NCI-H510A treated with DMSO at 0.1 percent for 48 hours (cell line): ENCODE data around the gene CDRT15.
"Not testable (repeated sequence)": the region's sequence is repeated elsewhere in the genome, so short reads cannot be mapped to it uniquely, and the experiment has no call there.

Experiments
- DNase-seq: peaks from one replicate; lab custom pipeline; 2025; lab: John Stamatoyannopoulos, UW

The CDRT15 gene

GRCh38 chr17:14207791-14208190 lies 28.9 kb downstream of the CDRT15 start:
- no peak for DNase-seq

- DNase-seq: no peak
These were observed 29.8 kb downstream of the CDRT15 start for GRCh38 chr17:14206891-14207290.

GRCh38 chr17:14205992-14206461 lies 30.6 kb downstream of the CDRT15 start:
- no peak for DNase-seq

- no peak for DNase-seq
These were observed 31.3 kb downstream of the CDRT15 start for GRCh38 chr17:14205380-14205779.

- DNase-seq: no peak
These were observed 32.1 kb downstream of the CDRT15 start for GRCh38 chr17:14204546-14204945.

GRCh38 chr17:14204084-14204483 lies 32.6 kb downstream of the CDRT15 start:
- no peak for DNase-seq

- no peak for DNase-seq
These were observed 33.3 kb downstream of the CDRT15 start for GRCh38 chr17:14203388-14203787.

- no peak for DNase-seq
These were observed 34.1 kb downstream of the CDRT15 start for GRCh38 chr17:14202388-14203166.

GRCh38 chr17:14201988-14202380 lies 34.7 kb downstream of the CDRT15 start:
- DNase-seq: no peak

- no peak for DNase-seq
These were observed 35.4 kb downstream of the CDRT15 start for GRCh38 chr17:14201021-14201987.

GRCh38 chr17:14200354-14200753 lies 36.3 kb downstream of the CDRT15 start:
- DNase-seq: no peak

- no peak for DNase-seq
These were observed 37.1 kb downstream of the CDRT15 start for GRCh38 chr17:14199601-14200000.

GRCh38 chr17:14198575-14198974 lies 38.1 kb downstream of the CDRT15 start:
- no peak for DNase-seq

- DNase-seq: peak; percentile 14
These were observed 38.6 kb downstream of the CDRT15 start for GRCh38 chr17:14198013-14198412.

GRCh38 chr17:14197586-14197985 lies 39.1 kb downstream of the CDRT15 start:
- no peak for DNase-seq

GRCh38 chr17:14197057-14197456 lies 39.6 kb downstream of the CDRT15 start:
- no peak for DNase-seq

GRCh38 chr17:14196377-14196997 lies 40.2 kb downstream of the CDRT15 start:
- no peak for DNase-seq

GRCh38 chr17:14192636-14193344 lies 43.9 kb downstream of the CDRT15 start:
- DNase-seq: not testable (repeated sequence)

- DNase-seq: not testable (repeated sequence)
These were observed 44.6 kb downstream of the CDRT15 start for GRCh38 chr17:14192039-14192438.

- DNase-seq: not testable (repeated sequence)
These were observed 45.2 kb downstream of the CDRT15 start for GRCh38 chr17:14191469-14191868.

GRCh38 chr17:14190774-14191173 lies 45.9 kb downstream of the CDRT15 start:
- not testable (repeated sequence) for DNase-seq

GRCh38 chr17:14186443-14186842 lies 50.2 kb downstream of the CDRT15 start:
- not testable (repeated sequence) for DNase-seq
